ENCODE results near the gene RALGPS1.

RALGPS1 gene

DNA sequence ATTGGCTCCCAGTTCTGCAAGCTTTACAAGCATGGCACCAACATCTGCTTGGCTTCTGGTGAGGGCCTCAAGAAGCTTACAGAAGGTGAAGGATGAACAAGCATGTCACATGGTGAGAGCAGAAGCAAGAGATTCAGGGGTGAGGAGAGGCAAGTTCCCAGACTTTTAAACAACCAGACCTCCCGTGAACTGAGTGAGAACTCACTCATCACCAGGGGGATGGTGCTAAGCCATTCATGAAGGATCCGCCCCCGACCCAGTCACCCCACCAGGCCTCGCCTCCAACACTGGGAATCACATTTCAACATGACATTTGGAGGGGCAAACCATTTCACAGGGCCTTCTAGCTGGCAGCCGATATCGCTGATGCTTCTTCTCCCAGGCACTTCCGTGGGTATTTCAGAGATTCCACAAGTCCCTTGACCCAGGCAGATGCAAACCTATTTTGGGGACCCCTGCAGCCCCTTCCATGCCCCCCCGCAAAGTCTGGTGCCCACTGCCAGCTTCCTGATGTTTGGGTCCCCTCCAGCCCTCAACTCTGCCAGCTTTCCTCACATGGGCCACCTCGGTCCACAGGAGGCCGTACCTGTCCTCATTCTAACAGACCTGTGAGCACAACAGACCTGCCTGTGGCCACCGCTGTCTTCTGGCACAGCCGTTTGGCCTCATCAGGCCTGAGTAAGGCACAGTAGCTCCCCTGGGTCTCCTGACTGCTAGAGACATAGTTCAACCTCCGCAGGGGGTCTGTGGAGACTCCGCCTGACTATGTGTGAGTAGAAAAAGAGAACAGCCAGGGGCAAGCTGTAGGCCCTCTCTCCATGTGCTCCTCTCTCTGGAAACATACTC lies 268.5 kb downstream of the RALGPS1 start:
- DNase-seq (ENCODE audit: low read depth in 1 of 2, low spot score in 1 of 2), result no peak

- DNase-seq (ENCODE audit: low read depth in 1 of 2, low spot score in 1 of 2), result no peak
Measured at GRCh38 chr9:127183814-127184582, 269.4 kb downstream of the RALGPS1 start.

DNA sequence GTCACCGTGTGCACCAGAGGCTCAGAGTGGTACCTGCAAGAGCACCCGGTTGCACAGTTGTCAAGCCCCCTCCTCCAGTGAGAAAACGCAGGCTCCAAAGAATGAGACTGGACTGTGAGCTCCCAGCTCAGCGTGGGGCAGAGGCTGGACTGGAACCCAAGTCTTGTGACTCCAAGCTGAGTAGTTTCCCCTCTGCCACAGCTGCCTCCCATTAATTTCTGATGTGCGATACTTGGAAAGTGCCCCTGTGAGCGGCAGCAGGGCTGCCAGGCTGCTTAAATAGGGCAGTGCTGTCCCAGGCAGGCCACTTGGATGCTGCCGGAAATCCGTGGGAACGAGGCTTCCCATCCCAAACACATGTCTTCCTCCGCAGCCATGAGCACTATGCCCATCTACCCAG lies 270.1 kb downstream of the RALGPS1 start:
- DNase-seq (ENCODE audit: low read depth in 1 of 2, low spot score in 1 of 2), result no peak

GRCh38 chr9:127185181-127185580 lies 270.6 kb downstream of the RALGPS1 start:
- no peak for DNase-seq (ENCODE audit: low read depth in 1 of 2, low spot score in 1 of 2)

DNA sequence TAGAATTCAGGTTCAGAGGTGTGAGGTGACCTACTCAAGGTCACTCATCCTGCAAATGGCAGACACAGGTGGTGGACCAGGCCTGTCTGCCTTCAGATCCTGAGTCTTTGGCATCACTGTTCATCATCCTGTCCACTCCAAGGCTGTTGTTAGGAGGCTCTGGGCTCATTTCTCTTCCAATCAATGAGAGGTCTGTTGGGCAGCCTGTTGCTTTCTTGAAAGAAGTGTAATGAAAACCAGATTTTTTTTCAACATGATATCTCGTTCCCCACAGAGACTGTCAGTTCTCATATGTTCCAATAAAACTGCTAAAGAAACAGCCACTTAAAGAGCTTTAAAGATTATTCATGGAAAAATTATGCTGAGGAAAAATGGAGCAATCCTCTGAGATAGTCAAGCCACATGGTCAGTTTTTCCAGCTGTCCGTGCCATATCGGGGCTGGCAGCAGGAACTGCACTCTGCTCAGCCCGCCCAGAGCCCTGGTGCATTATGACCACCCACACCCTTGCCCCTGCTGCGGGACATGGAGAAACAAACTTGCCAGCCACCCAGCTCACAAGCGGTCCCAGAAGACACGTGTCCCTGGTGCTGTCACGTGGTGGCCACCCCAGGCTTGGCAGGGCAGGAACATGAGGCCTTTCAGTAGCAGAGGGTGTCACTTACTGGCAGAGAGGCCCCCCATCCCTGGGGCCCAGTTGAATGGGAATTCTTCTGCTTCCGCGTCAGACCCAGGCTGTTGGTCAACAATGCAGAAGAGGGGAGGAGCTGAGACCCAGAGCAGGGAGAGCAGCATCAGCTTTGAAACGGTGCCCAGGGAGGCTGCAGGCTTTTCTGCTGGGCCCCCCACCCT lies 271.6 kb downstream of the RALGPS1 start:
- no peak for DNase-seq (ENCODE audit: low read depth in 1 of 2, low spot score in 1 of 2)

DNA sequence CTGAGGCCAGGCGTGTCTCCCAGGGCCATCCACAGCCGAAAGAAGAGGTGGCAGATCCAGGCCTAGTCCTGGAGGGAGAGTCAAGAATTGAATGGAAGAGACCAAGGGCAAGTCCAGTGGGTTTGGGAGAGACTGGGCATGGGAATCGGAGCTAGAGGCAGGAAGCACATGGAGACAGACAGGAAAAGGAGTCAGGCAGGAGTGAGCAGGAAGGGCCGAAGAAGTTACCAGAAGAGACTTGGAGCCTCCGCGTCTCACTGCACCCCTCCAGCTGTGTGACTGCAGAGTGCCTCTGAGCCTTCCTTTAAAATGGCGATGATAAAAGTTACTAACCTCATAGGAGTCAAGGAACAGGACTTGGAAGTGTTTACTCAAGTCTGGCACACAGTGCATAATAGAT lies 272.2 kb downstream of the RALGPS1 start:
- DNase-seq (ENCODE audit: low read depth in 1 of 2, low spot score in 1 of 2), result no peak

DNA sequence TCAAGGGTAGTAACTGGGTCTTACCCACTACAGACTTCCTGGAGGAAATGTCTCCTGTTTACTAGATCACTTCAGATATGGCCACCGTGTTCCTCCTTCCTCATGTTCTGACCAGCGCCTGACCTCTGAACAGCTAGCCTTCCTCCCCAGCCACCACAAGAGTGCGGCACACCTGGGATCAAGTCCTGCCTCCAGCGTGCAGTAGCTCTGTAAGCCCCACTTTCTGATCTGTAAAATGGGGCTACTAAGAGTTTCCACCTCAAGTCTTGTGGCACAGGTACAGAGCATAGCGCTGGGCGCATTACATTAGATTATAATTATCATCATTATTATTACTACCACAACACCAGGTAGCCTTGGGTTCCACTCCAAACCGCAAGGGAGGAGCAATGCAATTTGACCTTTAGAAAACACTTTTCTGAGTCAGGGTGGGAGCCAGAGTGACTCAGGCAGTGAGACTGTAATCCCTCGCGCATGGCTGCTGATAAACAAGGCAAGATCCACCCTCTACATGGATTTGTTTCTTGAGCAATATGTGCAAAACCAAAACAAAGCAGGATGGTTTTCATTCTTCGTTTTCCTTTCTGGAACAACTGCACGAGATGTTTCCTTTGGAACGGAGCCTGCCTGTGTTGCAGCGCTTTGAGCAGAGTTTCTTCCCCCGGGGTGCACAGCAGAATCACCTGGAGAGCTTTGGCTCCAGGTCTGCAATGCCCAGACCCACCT lies 272.8 kb downstream of the RALGPS1 start:
- DNase-seq (ENCODE audit: low read depth in 1 of 2, low spot score in 1 of 2), result no peak

DNA sequence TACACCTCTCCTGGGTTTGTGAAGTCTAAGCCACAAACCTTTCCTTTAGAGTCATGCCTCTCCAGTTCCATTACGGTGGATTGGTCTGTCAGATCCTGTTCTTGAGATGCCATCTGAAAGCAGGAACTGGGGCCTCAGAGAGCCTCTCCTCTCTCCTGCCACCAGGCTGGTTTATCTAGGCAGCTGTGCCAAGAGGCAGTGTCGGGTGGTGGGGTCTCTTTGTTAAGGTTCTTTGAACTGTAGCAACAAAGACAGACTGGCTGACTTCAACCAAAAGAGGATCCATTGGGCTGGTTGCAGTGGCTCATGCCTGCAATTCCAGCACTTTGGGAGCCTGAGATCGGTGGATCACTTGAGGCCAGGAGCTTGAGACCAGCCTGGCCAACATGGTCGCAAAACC lies 273.8 kb downstream of the RALGPS1 start:
- DNase-seq (ENCODE audit: low read depth in 1 of 2, low spot score in 1 of 2), result no peak

DNA sequence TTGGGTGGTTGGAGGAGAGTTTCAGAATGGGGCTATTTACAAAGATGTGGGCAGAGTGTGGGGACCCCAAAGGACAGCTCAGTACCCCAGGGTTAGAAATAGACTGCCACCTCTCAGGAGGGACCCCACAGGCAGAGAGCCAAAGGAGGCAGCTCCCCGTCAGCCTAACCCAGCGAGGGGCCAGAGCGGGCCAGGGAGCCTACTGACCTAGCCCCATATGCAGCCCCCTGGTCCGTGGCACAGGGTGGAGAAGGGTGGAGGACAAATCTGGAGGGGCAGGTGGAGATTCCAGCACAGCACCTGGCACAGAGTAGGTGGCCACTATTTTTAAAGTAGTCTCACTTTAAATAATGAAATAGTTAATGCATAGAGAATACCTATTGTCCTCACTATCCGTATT lies 275.0 kb downstream of the RALGPS1 start:
- DNase-seq (ENCODE audit: low read depth in 1 of 2, low spot score in 1 of 2), result no peak

- DNase-seq (ENCODE audit: low read depth in 1 of 2, low spot score in 1 of 2), result no peak
Measured at GRCh38 chr9:127192744-127193143, 278.2 kb downstream of the RALGPS1 start.

DNA sequence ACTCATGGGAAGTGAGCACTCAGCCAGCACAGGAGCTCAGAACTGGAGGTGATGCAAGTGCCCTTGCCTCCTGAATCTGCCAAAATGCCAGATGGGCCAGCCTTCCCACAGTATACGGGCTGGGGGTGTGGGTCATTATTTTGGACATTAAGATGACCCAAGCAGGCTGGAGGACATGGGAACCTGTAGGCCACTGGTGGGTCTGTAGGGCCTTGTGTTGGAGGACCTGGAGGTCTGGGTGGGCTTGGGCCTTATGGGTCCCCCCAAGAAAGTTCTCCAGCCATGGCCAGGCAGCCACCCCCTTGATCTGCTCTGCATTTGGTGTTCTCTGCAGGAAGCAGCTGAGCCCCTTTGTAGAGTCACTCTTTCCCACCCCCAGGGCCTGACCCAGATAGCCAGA lies 278.9 kb downstream of the RALGPS1 start:
- DNase-seq (ENCODE audit: low read depth in 1 of 2, low spot score in 1 of 2), result no peak

- DNase-seq (ENCODE audit: low read depth in 1 of 2, low spot score in 1 of 2), result no peak
Measured at GRCh38 chr9:127194881-127195713, 280.5 kb downstream of the RALGPS1 start.

GRCh38 chr9:127195976-127196825 lies 281.6 kb downstream of the RALGPS1 start:
- no peak for DNase-seq (ENCODE audit: low read depth in 1 of 2, low spot score in 1 of 2)

GRCh38 chr9:127196826-127197145 lies 282.2 kb downstream of the RALGPS1 start:
- no peak for DNase-seq (ENCODE audit: low read depth in 1 of 2, low spot score in 1 of 2)

DNA sequence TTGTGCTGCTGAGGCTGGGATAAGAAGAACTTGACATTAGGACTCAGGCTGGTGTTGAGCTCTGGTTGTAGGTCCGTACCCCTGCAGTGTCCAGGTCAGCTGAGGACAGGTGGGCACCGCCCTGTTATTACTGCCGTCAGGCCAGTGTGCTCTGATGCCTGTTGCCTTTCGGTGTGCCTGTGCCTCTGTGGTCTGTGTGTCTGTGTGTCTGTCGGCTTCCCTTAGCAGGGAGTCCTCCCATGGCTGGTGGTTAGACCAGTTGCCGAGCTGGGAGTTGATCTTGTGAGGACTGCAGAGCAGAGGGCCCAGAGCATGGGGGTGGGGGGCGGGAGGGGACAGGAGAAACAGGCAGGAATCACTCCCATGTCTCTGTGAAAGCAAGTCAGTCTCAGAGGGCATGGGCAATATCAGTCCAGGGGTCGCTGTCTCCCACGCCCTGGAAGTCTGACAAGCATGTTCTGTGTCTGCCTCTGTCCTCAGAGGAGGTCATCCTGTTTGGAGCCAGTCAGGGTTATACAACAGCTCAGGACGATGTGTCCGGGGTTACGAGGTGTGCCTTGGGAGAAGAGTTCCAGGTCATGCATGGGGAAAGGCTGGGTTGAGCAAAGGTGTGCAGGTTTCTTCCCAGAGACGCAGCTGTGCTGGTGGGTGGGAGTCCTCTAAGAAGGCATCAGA lies 282.7 kb downstream of the RALGPS1 start:
- DNase-seq (ENCODE audit: low read depth in 1 of 2, low spot score in 1 of 2), result no peak

- no peak for DNase-seq (ENCODE audit: low read depth in 1 of 2, low spot score in 1 of 2)
Measured at GRCh38 chr9:127197861-127198430, 283.4 kb downstream of the RALGPS1 start.

DNA sequence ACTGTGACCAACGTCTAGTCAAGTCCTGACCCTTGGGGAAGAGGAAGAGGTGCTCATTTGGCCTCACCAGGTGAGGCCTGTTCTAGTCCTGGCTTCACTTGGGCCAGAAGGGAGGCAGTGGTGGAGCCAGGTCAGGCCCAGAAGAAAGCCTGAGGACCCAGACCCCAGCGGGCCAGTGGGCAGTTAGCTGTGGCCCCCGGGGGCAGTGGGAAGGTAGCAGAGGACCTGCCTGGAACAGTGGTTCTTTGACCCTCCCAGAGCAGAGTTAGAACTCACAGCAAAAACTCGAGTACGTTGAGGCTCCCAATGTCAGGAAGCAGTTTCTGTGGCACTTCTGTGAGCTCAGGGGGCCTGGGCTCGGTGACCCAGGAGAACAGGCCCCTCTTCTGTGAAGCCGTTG lies 284.0 kb downstream of the RALGPS1 start:
- no peak for DNase-seq (ENCODE audit: low read depth in 1 of 2, low spot score in 1 of 2)
